GM23338 (cell line): ENCODE results near the gene ZNF235. TPM values are rescaled to one million over a fixed set of nuclear protein-coding genes. Genes with fewer than 3 reads are reported as not detected.

Experiments
- ATAC-seq: fragments of 200-7000 bp; cut with Tn5 transposase; 3 replicates; pipeline ENCODE4 v1.9.1; 2020
- DNase-seq: peaks from one replicate; pipeline ENCODE4 v3.0.0-alpha.2; 2015; ENCODE audit warnings: low spot score
- H2AFZ ChIP-seq: fragments of 200-600 bp; sonication (generic); 2 replicates; pipeline ENCODE4 v1.8.0; 2016; ENCODE audit warnings: antibody characterized with exemption, mild to moderate bottlenecking, moderate library complexity
- H3F3A ChIP-seq: fragments of 200-600 bp; sonication (generic); replicated peaks from 2 replicates; pipeline ENCODE4 v1.8.0; 2017; ENCODE audit warnings: antibody characterized with exemption, mixed run types, low read depth
- H3K27ac ChIP-seq: fragments of 200-600 bp; sonication (generic); 2 replicates; pipeline ENCODE4 v1.6.1; 2016; ENCODE audit warnings: low read depth
- H3K27me3 ChIP-seq: fragments of 200-600 bp; sonication (generic); 2 replicates; pipeline ENCODE4 v1.8.0; 2016; ENCODE audit warnings: mild to moderate bottlenecking, mixed run types, moderate library complexity; ENCODE audit not compliant: insufficient read depth
- H3K36me3 ChIP-seq: fragments of 200-600 bp; sonication (generic); 2 replicates; pipeline ENCODE4 v1.8.0; 2016; ENCODE audit warnings: mild to moderate bottlenecking; ENCODE audit not compliant: insufficient read depth
- H3K4me1 ChIP-seq: fragments of 200-600 bp; sonication (generic); 2 replicates; pipeline ENCODE4 v1.8.0; 2016; ENCODE audit warnings: mild to moderate bottlenecking, moderate library complexity; ENCODE audit not compliant: insufficient read depth
- H3K4me2 ChIP-seq: fragments of 200-600 bp; sonication (generic); 2 replicates; pipeline ENCODE4 v1.7.1; 2017; ENCODE audit warnings: mixed run types
- H3K4me3 ChIP-seq: fragments of 200-600 bp; sonication (generic); 2 replicates; pipeline ENCODE4 v1.6.1; 2016; ENCODE audit warnings: mixed run types
- H3K79me2 ChIP-seq: fragments of 200-600 bp; sonication (generic); replicated peaks from 2 replicates; pipeline ENCODE4 v1.8.0; 2017; ENCODE audit warnings: mild to moderate bottlenecking; ENCODE audit not compliant: insufficient read depth
- H3K9me2 ChIP-seq: fragments of 200-600 bp; sonication (generic); 2 replicates; pipeline ENCODE4 v1.8.0; 2017; ENCODE audit not compliant: insufficient read depth
- H4K20me1 ChIP-seq: fragments of 200-600 bp; sonication (generic); replicated peaks from 2 replicates; pipeline ENCODE4 v1.8.0; 2017; ENCODE audit warnings: mild to moderate bottlenecking; ENCODE audit not compliant: insufficient read depth
- H3K27ac Mint-ChIP-seq: 2 replicates; pipeline ENCODE4 v1.8.0; 2020; ENCODE audit warnings: inconsistent platforms, mild to moderate bottlenecking, moderate library complexity, mixed read lengths
- H3K27me3 Mint-ChIP-seq: 3 replicates; pipeline ENCODE4 v1.8.0; 2022; ENCODE audit warnings: low read depth, mild to moderate bottlenecking, moderate library complexity, mixed read lengths, inconsistent platforms; ENCODE audit not compliant: insufficient read depth, poor library complexity
- H3K36me3 Mint-ChIP-seq: 3 replicates; pipeline ENCODE4 v1.8.0; 2021; ENCODE audit warnings: low read depth, mild to moderate bottlenecking, inconsistent platforms, moderate library complexity, mixed read lengths
- H3K4me1 Mint-ChIP-seq: 3 replicates; pipeline ENCODE4 v1.8.0; 2020; ENCODE audit warnings: mild to moderate bottlenecking, inconsistent platforms, mixed read lengths
- H3K4me3 Mint-ChIP-seq: 3 replicates; pipeline ENCODE4 v1.8.0; 2021; ENCODE audit warnings: moderate library complexity, mild to moderate bottlenecking, inconsistent platforms, mixed read lengths
- H3K9me3 Mint-ChIP-seq: 3 replicates; pipeline ENCODE4 v1.8.0; 2020; ENCODE audit warnings: moderate library complexity, mild to moderate bottlenecking, inconsistent platforms, mixed read lengths
- CREB1 ChIP-seq: fragments of 250-450 bp; sonication (Bioruptor Pico); IDR thresholded peaks from 2 replicates; pipeline ENCODE4 v1.5.0; 2020; ENCODE audit warnings: low read depth, mild to moderate bottlenecking, moderate library complexity
- CTCF ChIP-seq, 2 experiments: fragments of 200-600 bp in 1 of 2; sonication (generic) in 1 of 2; conservative IDR thresholded peaks; 2 replicates each; pipeline versions ENCODE4 v1.5.1 to v1.6.1; 2016 to 2017; ENCODE audit warnings: antibody characterized with exemption in 2 of 2, low read depth in 2 of 2, mild to moderate bottlenecking in 2 of 2, moderate library complexity in 1 of 2
- ETS1 ChIP-seq: IDR thresholded peaks from 2 replicates; pipeline ENCODE4 v1.6.1; 2016; ENCODE audit warnings: antibody characterized with exemption
- EZH2 ChIP-seq: fragments of 200-600 bp; sonication (generic); IDR thresholded peaks from one replicate; pipeline ENCODE4 v1.8.0; 2017; ENCODE audit warnings: antibody characterized with exemption, mild to moderate bottlenecking, low read depth; ENCODE audit not compliant: unreplicated experiment
- JUNB ChIP-seq: IDR thresholded peaks from one replicate; pipeline ENCODE4 v1.6.1; 2016; ENCODE audit warnings: antibody characterized with exemption; ENCODE audit not compliant: unreplicated experiment
- NANOG ChIP-seq: IDR thresholded peaks from 2 replicates; pipeline ENCODE4 v1.6.1; 2016; ENCODE audit warnings: antibody characterized with exemption, borderline replicate concordance
- POLR2AphosphoS5 ChIP-seq: IDR thresholded peaks from 2 replicates; pipeline ENCODE4 v1.6.1; 2016; ENCODE audit warnings: antibody characterized with exemption, low read depth
- REST ChIP-seq: IDR thresholded peaks from one replicate; pipeline ENCODE4 v1.6.1; 2018; ENCODE audit warnings: antibody characterized with exemption; ENCODE audit not compliant: unreplicated experiment
- STAT1 ChIP-seq: IDR thresholded peaks from one replicate; pipeline ENCODE4 v1.6.1; 2016; ENCODE audit warnings: antibody characterized with exemption; ENCODE audit not compliant: unreplicated experiment
- ZNF114 ChIP-seq: fragments of 250-450 bp; sonication (Bioruptor Pico); IDR thresholded peaks from 2 replicates; pipeline ENCODE4 v1.5.0; 2020; ENCODE audit warnings: mild to moderate bottlenecking, moderate library complexity
- ZNF331 ChIP-seq: fragments of 250-450 bp; sonication (Bioruptor Pico); IDR thresholded peaks from 2 replicates; pipeline ENCODE4 v1.5.0; 2020; ENCODE audit warnings: low read depth, mild to moderate bottlenecking, moderate library complexity
- ZNF462 ChIP-seq: fragments of 250-450 bp; sonication (Bioruptor Pico); IDR thresholded peaks from 2 replicates; pipeline ENCODE4 v1.5.0; 2020; ENCODE audit warnings: mild to moderate bottlenecking, moderate library complexity
- polyA plus RNA-seq: library from polyadenylated mRNA; unstranded; fragments of >200 nt; fragmentation: Nextera tagmentation; extraction: Ambion mirVana; gene quantifications from 2 replicates; pipeline ENCODE4 v1.2.1, GENCODE V29; 2016
- total RNA-seq: library from RNA; depleted of rRNA; stranded (reverse); fragments of >200 nt; shearing (Covaris generic); gene quantifications from 2 replicates; pipeline ENCODE4 v1.2.3, GENCODE V29; 2014

Gene ZNF235
- total and polyA plus RNA-seq, 2 experiments from 2014 or later, result 5.0 to 5.1 TPM

- TF ChIP-seq ETS1, result no peak
- TF ChIP-seq STAT1, result no peak
- TF ChIP-seq CREB1 (CRISPR knock-in tag), result no peak
- no peak for TF ChIP-seq NANOG
Observed at GRCh38 chr19:44345959-44346358, 41.1 kb upstream of the ZNF235 start (continued).

- no peaks in the 10 kb centered on the region for H3K9me2 ChIP-seq
- peaks cover 53% of the 10 kb centered on the region for H3K9me3 Mint-ChIP-seq
- H3K36me3 Mint-ChIP-seq, result peaks cover 31% of the 10 kb centered on the region
- ATAC-seq, result no peak
- H3K4me3 ChIP-seq, result no peak overlapping the region
- no peaks in the 10 kb centered on the region for H3K27me3 ChIP-seq
- 0 out of 2 replicates have a peak, but pooled peaks cover 5% of the 10 kb centered on the region for H4K20me1 ChIP-seq
- H3K79me2 ChIP-seq, result peaks cover 7% of the 10 kb centered on the region; the same call in 1 of the 2 replicates
- no peaks in the 10 kb centered on the region for H3F3A ChIP-seq
- no peak overlapping the region for H3K27ac Mint-ChIP-seq
- H3K27ac ChIP-seq, result no peak overlapping the region
- H3K36me3 ChIP-seq, result peaks cover 11% of the 10 kb centered on the region
- no peak overlapping the region for H2AFZ ChIP-seq
- H3K4me3 Mint-ChIP-seq, result no peak overlapping the region
- no peak overlapping the region for H3K4me2 ChIP-seq
- no peaks in the 10 kb centered on the region for H3K4me1 ChIP-seq
- peaks cover 8% of the 10 kb centered on the region for H3K27me3 Mint-ChIP-seq
- H3K4me1 Mint-ChIP-seq, result no peaks in the 10 kb centered on the region
- no peak for DNase-seq
- TF ChIP-seq CREB1 (CRISPR knock-in tag) (no peak), NANOG (no peak), ZNF114 (no peak), REST (no peak), CTCF (conservative IDR thresholded peaks at IDR 0.05; ENCODE audit: low read depth in 2 of 2) (no peak), JUNB (no peak), EZH2 (no peak), ZNF462 (CRISPR knock-in tag) (no peak), POLR2AphosphoS5 (no peak), ZNF331 (no peak), STAT1 (no peak)
Observed at GRCh38 chr19:44344255-44344654, 39.4 kb upstream of the ZNF235 start.
